Measurements from ENCODE around the gene HOXA2.

HOXA2 gene

GRCh38 chr7:27097686-27098577 is 4.6 kb downstream of the HOXA2 start:
- no peak for DNase-seq

GRCh38 chr7:27096768-27097514 is 5.5 kb downstream of the HOXA2 start:
- no peak for DNase-seq

- peak; percentile 84 for DNase-seq
Observed at GRCh38 chr7:27095897-27096767, 6.4 kb downstream of the HOXA2 start, which contains the start of gene HOXA1. TSS of gene HOXA1 (minus strand) at chr7:27096000. CDS start at chr7:27095912, 88 bp downstream.

- DNase-seq, result no peak
Observed at GRCh38 chr7:27095050-27095896, 7.2 kb downstream of the HOXA2 start.

GRCh38 chr7:27094304-27095049 is 8.0 kb downstream of the HOXA2 start:
- DNase-seq, result no peak

GRCh38 chr7:27093184-27093895 is 9.1 kb downstream of the HOXA2 start:
- no peak for DNase-seq

GRCh38 chr7:27092819-27093110 is 9.7 kb downstream of the HOXA2 start:
- DNase-seq, result no peak

GRCh38 chr7:27091941-27092818 is 10.3 kb downstream of the HOXA2 start:
- DNase-seq, result no peak

GRCh38 chr7:27091105-27091504 is 11.4 kb downstream of the HOXA2 start:
- DNase-seq, result peak; percentile 55

GRCh38 chr7:27088002-27088922 is 14.2 kb downstream of the HOXA2 start:
- DNase-seq, result no peak

GRCh38 chr7:27083646-27084045 is 18.8 kb downstream of the HOXA2 start:
- peak; percentile 15 for DNase-seq

- DNase-seq, result no peak
Observed at GRCh38 chr7:27082171-27082570, 20.3 kb downstream of the HOXA2 start.

- DNase-seq, result no peak
Observed at GRCh38 chr7:27080844-27081436, 21.5 kb downstream of the HOXA2 start.

GRCh38 chr7:27079234-27079975 is 23.1 kb downstream of the HOXA2 start:
- DNase-seq, result no peak

GRCh38 chr7:27078616-27079233 is 23.8 kb downstream of the HOXA2 start:
- DNase-seq, result no peak

- no peak for DNase-seq
Observed at GRCh38 chr7:27073076-27073475, 29.4 kb downstream of the HOXA2 start.

Data from NCI-H510A (cell line).